ENCODE results near the gene DUS4L.
"Not testable (repeated sequence)": the region's sequence is repeated elsewhere in the genome, so short reads cannot be mapped to it uniquely, and the experiment has no call there.

Gene DUS4L

GRCh38 chr7:107563775-107564552 is at the start of gene DUS4L, which contains the start of gene COG5:
TSS of gene DUS4L (plus strand) at chr7:107563971. CDS start at chr7:107567071, 3,100 bp downstream.
TSS of gene COG5 (minus strand) at chr7:107563920. CDS start at chr7:107563896, 24 bp downstream.
- Histone ChIP-seq H3K27ac (ENCODE audit: low read depth, low read length) (peak within 1 kb of the TSS; percentile 94), H3K27me3 (ENCODE audit: control insufficient read depth, insufficient read depth, low read length) (no peaks in the 10 kb centered on the region), H3K4me3 (ENCODE audit: low read length) (peak within 1 kb of the TSS; percentile 99), H3K4me1 (ENCODE audit: control insufficient read depth, insufficient read depth, low read length) (peaks cover 2% of the 10 kb centered on the region), H3K36me3 (ENCODE audit: control insufficient read depth, insufficient read depth, low read length) (no peaks in the 10 kb centered on the region), H3K9ac (ENCODE audit: low read length) (peak within 1 kb of the TSS; percentile 82)

GRCh38 chr7:107526672-107527071 is 37.1 kb upstream of the DUS4L start:
- H3K4me3 ChIP-seq (ENCODE audit: low read length), result no peak overlapping the region
- no peak overlapping the region for H3K27ac ChIP-seq (ENCODE audit: low read depth, low read length)
- no peaks in the 10 kb centered on the region for H3K27me3 ChIP-seq (ENCODE audit: control insufficient read depth, insufficient read depth, low read length)
- no peak overlapping the region for H3K9ac ChIP-seq (ENCODE audit: low read length)
- H3K4me1 ChIP-seq (ENCODE audit: control insufficient read depth, insufficient read depth, low read length), result no peaks in the 10 kb centered on the region
- no peaks in the 10 kb centered on the region for H3K36me3 ChIP-seq (ENCODE audit: control insufficient read depth, insufficient read depth, low read length)

GRCh38 chr7:107527196-107527595 is 36.6 kb upstream of the DUS4L start:
- Histone ChIP-seq H3K27ac (ENCODE audit: low read depth, low read length) (no peak overlapping the region), H3K4me1 (ENCODE audit: control insufficient read depth, insufficient read depth, low read length) (no peaks in the 10 kb centered on the region), H3K9ac (ENCODE audit: low read length) (no peak overlapping the region), H3K4me3 (ENCODE audit: low read length) (no peak overlapping the region), H3K27me3 (ENCODE audit: control insufficient read depth, insufficient read depth, low read length) (no peaks in the 10 kb centered on the region), H3K36me3 (ENCODE audit: control insufficient read depth, insufficient read depth, low read length) (no peaks in the 10 kb centered on the region)

- Histone ChIP-seq H3K27ac (ENCODE audit: low read depth, low read length) (no peak overlapping the region), H3K36me3 (ENCODE audit: control insufficient read depth, insufficient read depth, low read length) (no peaks in the 10 kb centered on the region), H3K27me3 (ENCODE audit: control insufficient read depth, insufficient read depth, low read length) (no peaks in the 10 kb centered on the region), H3K4me1 (ENCODE audit: control insufficient read depth, insufficient read depth, low read length) (no peaks in the 10 kb centered on the region), H3K4me3 (ENCODE audit: low read length) (no peak overlapping the region), H3K9ac (ENCODE audit: low read length) (no peak overlapping the region)
These were observed 35.3 kb upstream of the DUS4L start for GRCh38 chr7:107528461-107528860.

GRCh38 chr7:107530751-107531150 is 33.0 kb upstream of the DUS4L start:
- Histone ChIP-seq H3K27me3 (ENCODE audit: control insufficient read depth, insufficient read depth, low read length) (no peaks in the 10 kb centered on the region), H3K36me3 (ENCODE audit: control insufficient read depth, insufficient read depth, low read length) (no peaks in the 10 kb centered on the region), H3K4me1 (ENCODE audit: control insufficient read depth, insufficient read depth, low read length) (no peaks in the 10 kb centered on the region), H3K27ac (ENCODE audit: low read depth, low read length) (no peak overlapping the region), H3K9ac (ENCODE audit: low read length) (no peak overlapping the region), H3K4me3 (ENCODE audit: low read length) (no peak overlapping the region)

- Histone ChIP-seq H3K36me3 (ENCODE audit: control insufficient read depth, insufficient read depth, low read length) (no peaks in the 10 kb centered on the region), H3K27me3 (ENCODE audit: control insufficient read depth, insufficient read depth, low read length) (no peaks in the 10 kb centered on the region), H3K27ac (ENCODE audit: low read depth, low read length) (no peak overlapping the region), H3K4me1 (ENCODE audit: control insufficient read depth, insufficient read depth, low read length) (no peaks in the 10 kb centered on the region), H3K9ac (ENCODE audit: low read length) (no peak overlapping the region), H3K4me3 (ENCODE audit: low read length) (no peak overlapping the region)
These were observed 29.6 kb upstream of the DUS4L start for GRCh38 chr7:107534139-107534538.

- H3K4me1 ChIP-seq (ENCODE audit: control insufficient read depth, insufficient read depth, low read length); H3K36me3 ChIP-seq (ENCODE audit: control insufficient read depth, insufficient read depth, low read length); H3K27me3 ChIP-seq (ENCODE audit: control insufficient read depth, insufficient read depth, low read length); H3K9ac ChIP-seq (ENCODE audit: low read length); H3K4me3 ChIP-seq (ENCODE audit: low read length); H3K27ac ChIP-seq (ENCODE audit: low read depth, low read length): not testable (repeated sequence)
These were observed 26.5 kb upstream of the DUS4L start for GRCh38 chr7:107537228-107537627.

GRCh38 chr7:107538001-107538400 is 25.8 kb upstream of the DUS4L start:
- Histone ChIP-seq H3K4me1 (ENCODE audit: control insufficient read depth, insufficient read depth, low read length) (no peaks in the 10 kb centered on the region), H3K36me3 (ENCODE audit: control insufficient read depth, insufficient read depth, low read length) (no peaks in the 10 kb centered on the region), H3K27me3 (ENCODE audit: control insufficient read depth, insufficient read depth, low read length) (no peaks in the 10 kb centered on the region), H3K27ac (ENCODE audit: low read depth, low read length) (no peak overlapping the region), H3K4me3 (ENCODE audit: low read length) (no peak overlapping the region), H3K9ac (ENCODE audit: low read length) (no peak overlapping the region)

GRCh38 chr7:107543338-107543993 is 20.3 kb upstream of the DUS4L start:
- Histone ChIP-seq H3K4me3 (ENCODE audit: low read length) (no peak overlapping the region), H3K36me3 (ENCODE audit: control insufficient read depth, insufficient read depth, low read length) (peaks cover 16% of the 10 kb centered on the region), H3K4me1 (ENCODE audit: control insufficient read depth, insufficient read depth, low read length) (no peaks in the 10 kb centered on the region), H3K27me3 (ENCODE audit: control insufficient read depth, insufficient read depth, low read length) (no peaks in the 10 kb centered on the region), H3K27ac (ENCODE audit: low read depth, low read length) (no peak overlapping the region), H3K9ac (ENCODE audit: low read length) (no peak overlapping the region)

- Histone ChIP-seq H3K36me3 (ENCODE audit: control insufficient read depth, insufficient read depth, low read length) (peaks cover 16% of the 10 kb centered on the region), H3K27ac (ENCODE audit: low read depth, low read length) (no peak overlapping the region), H3K4me3 (ENCODE audit: low read length) (no peak overlapping the region), H3K4me1 (ENCODE audit: control insufficient read depth, insufficient read depth, low read length) (no peaks in the 10 kb centered on the region), H3K27me3 (ENCODE audit: control insufficient read depth, insufficient read depth, low read length) (no peaks in the 10 kb centered on the region), H3K9ac (ENCODE audit: low read length) (no peak overlapping the region)
These were observed 18.8 kb upstream of the DUS4L start for GRCh38 chr7:107544848-107545591.

GRCh38 chr7:107551936-107552335 is 11.8 kb upstream of the DUS4L start:
- no peaks in the 10 kb centered on the region for H3K27me3 ChIP-seq (ENCODE audit: control insufficient read depth, insufficient read depth, low read length)
- no peaks in the 10 kb centered on the region for H3K4me1 ChIP-seq (ENCODE audit: control insufficient read depth, insufficient read depth, low read length)
- H3K36me3 ChIP-seq (ENCODE audit: control insufficient read depth, insufficient read depth, low read length), result peaks cover 11% of the 10 kb centered on the region
- H3K27ac ChIP-seq (ENCODE audit: low read depth, low read length), result no peak overlapping the region
- no peak overlapping the region for H3K9ac ChIP-seq (ENCODE audit: low read length)
- no peak overlapping the region for H3K4me3 ChIP-seq (ENCODE audit: low read length)

GRCh38 chr7:107555893-107556292 is 7.9 kb upstream of the DUS4L start:
- H3K27me3 ChIP-seq (ENCODE audit: control insufficient read depth, insufficient read depth, low read length), result no peaks in the 10 kb centered on the region
- H3K4me3 ChIP-seq (ENCODE audit: low read length), result no peak overlapping the region
- H3K4me1 ChIP-seq (ENCODE audit: control insufficient read depth, insufficient read depth, low read length), result no peaks in the 10 kb centered on the region
- no peak overlapping the region for H3K9ac ChIP-seq (ENCODE audit: low read length)
- H3K36me3 ChIP-seq (ENCODE audit: control insufficient read depth, insufficient read depth, low read length), result peaks cover 7% of the 10 kb centered on the region
- H3K27ac ChIP-seq (ENCODE audit: low read depth, low read length), result no peak overlapping the region
